Measurements from ENCODE around the gene STOML1. TPM values are rescaled to one million over a fixed set of nuclear protein-coding genes. Genes with fewer than 3 reads are reported as not detected.

The STOML1 gene
- total RNA-seq, 1 experiment from 2014 or later: 2.5 TPM

GRCh38 chr15:74032046-74032445, 40.0 kb upstream of the STOML1 start:
- H3K4me1 ChIP-seq (ENCODE audit: insufficient read depth, low read length): peaks cover under 1% of the 10 kb centered on the region; the same call in 1 of the 2 replicates
- H3K27me3 Mint-ChIP-seq (ENCODE audit: low read depth): no peaks in the 10 kb centered on the region
- no peak overlapping the region for H2BK20ac ChIP-seq (ENCODE audit: low read depth, low read length, poor library complexity, severe bottlenecking)
- H3K9me3 Mint-ChIP-seq: no peaks in the 10 kb centered on the region
- no peak overlapping the region for H3K56ac ChIP-seq (ENCODE audit: insufficient read length, low read depth, low read length)
- no peak overlapping the region for H3K4me2 ChIP-seq (ENCODE audit: insufficient read depth, insufficient read length, low read length)
- H4K91ac ChIP-seq (ENCODE audit: insufficient read length, low read depth, low read length): no peak overlapping the region
- H2BK5ac ChIP-seq (ENCODE audit: insufficient read length, low read length): no peak overlapping the region
- no peak overlapping the region for H2BK12ac ChIP-seq (ENCODE audit: insufficient read length, low read depth, low read length)
- H3K36me3 Mint-ChIP-seq (ENCODE audit: insufficient read depth in 1 of 3, low read depth in 3 of 3): peaks cover 6 to 16% (median 13%) of the 10 kb centered on the region in 3 experiments
- H3K27ac Mint-ChIP-seq: peak overlapping the region in 2 of 3 experiments; percentile 44 to 86; a peak in 3 of 7 replicates
- WGBS (ENCODE audit: extremely low coverage, insufficient read length, low lambda C conversion rate): no CpG with 5 or more reads among the region's 6 CpGs
- no peaks in the 10 kb centered on the region for H3K79me1 ChIP-seq (ENCODE audit: insufficient read depth, low read depth, low read length, poor library complexity, severe bottlenecking)
- H3K79me2 ChIP-seq (ENCODE audit: insufficient read depth, low read length): no peaks in the 10 kb centered on the region
- no peaks in the 10 kb centered on the region for H3K27me3 ChIP-seq (ENCODE audit: insufficient read depth, low read length)
- no peaks in the 10 kb centered on the region for H3K9me3 ChIP-seq (ENCODE audit: control insufficient read depth, low read depth, low read length)
- H2BK15ac ChIP-seq (ENCODE audit: low read depth, low read length): peak overlapping the region; percentile 83; the same call in 1 of the 2 replicates
- no peak overlapping the region for H2AK5ac ChIP-seq (ENCODE audit: insufficient read length, low read length)
- H3K23me2 ChIP-seq (ENCODE audit: insufficient read length, low read depth, low read length, poor library complexity, severe bottlenecking): no peaks in the 10 kb centered on the region
- H3K23ac ChIP-seq (ENCODE audit: insufficient read length, low read depth, low read length): no peak overlapping the region
- DNase-seq: no peak
- H4K20me1 ChIP-seq (ENCODE audit: control insufficient read depth, insufficient read depth, insufficient read length): no peaks in the 10 kb centered on the region
- no peak overlapping the region; the same call in 1 of the 2 replicates for H3K14ac ChIP-seq (ENCODE audit: insufficient read depth, low read length)
- no peak overlapping the region for H2AFZ ChIP-seq (ENCODE audit: low read length)
- no peak overlapping the region for H3K4ac ChIP-seq (ENCODE audit: low read depth, low read length)
- peaks cover 8 to 12% of the 10 kb centered on the region in 2 experiments for H3K4me1 Mint-ChIP-seq
- no peak overlapping the region; a peak in 1 of 5 replicates for H3K4me3 Mint-ChIP-seq
- TF ChIP-seq CTCF (conservative IDR thresholded peaks at IDR 0.05): no peak
- no peak overlapping the region for H3T11ph ChIP-seq (ENCODE audit: low read length)
- H4K8ac ChIP-seq (replicated peaks; ENCODE audit: insufficient read length, low read depth, low read length): no peak overlapping the region
- H3K27ac ChIP-seq (ENCODE audit: insufficient read length, low read depth, low read length): no peak overlapping the region
- H3K18ac ChIP-seq (ENCODE audit: insufficient read length, low read depth, low read length): no peak overlapping the region
- H4K5ac ChIP-seq (ENCODE audit: insufficient read length, low read depth, low read length): no peak overlapping the region
- H3K9ac ChIP-seq (ENCODE audit: extremely low read depth, insufficient read length, low read length): no peak overlapping the region
- H2BK120ac ChIP-seq (ENCODE audit: low read depth, low read length, poor library complexity, severe bottlenecking): no peak overlapping the region

All from H9 (cell line).